ENCODE measurements around the gene FST. TPM values are rescaled to one million over a fixed set of nuclear protein-coding genes. Genes with fewer than 3 reads are reported as not detected.

The FST gene
- total and polyA plus RNA-seq, 2 of the 13 experiments (the other 11 are each of a cell fraction or from before 2014, with no cell fraction given) = 38.6 to 136 TPM

DNA sequence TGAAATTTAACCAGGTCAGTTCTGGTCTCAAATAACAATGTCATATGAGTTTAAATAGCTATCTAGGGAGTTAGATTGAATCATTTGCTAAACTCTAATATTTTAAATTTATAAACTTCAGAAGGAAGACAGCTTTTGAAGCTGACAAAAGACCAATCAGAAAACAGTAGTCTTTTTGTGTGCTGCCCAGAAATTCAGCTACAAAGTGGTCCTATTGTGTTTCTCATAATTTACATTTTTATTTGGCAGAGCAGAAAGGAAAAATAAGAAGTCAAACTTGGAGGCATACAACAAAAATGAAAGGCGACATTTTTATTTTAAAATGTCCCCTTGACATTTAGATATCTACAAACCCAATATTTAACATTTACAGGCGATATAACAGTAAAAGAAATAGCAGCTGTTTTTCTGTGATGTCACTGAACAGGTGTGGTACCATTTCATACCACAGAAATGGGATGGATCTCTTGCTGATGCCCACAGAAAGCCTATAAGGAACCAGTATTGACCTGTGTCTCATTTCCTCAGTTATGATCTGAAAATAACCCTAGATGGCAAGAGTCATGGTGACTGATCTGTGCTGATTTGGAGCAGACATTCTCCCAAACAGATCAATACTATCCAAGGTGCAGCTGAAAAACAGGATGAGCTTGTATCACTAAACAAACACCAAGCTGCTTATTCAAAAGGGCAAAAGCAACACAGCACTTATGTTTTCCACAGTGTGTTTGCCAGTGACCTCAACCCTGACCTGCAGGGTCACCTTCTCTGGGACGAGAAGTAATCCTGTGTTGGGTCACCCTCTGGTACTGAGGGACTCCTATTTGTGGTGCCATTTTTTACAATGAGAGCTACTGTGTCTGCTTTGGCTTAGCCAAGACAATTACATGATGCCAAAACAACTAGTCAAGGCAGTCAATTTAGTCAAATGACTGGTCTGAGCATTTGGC, 3.6 kb upstream of the FST start (continued):
- no peak; the same call in 1 of the 2 replicates for TF ChIP-seq ZNF709 (CRISPR knock-in tag; IDR thresholded peaks at IDR 0.05)
- peak; percentile 97; the same call in 1 of the 2 replicates for TF ChIP-seq ZNF747 (CRISPR knock-in tag; IDR thresholded peaks at IDR 0.05; ENCODE audit: borderline replicate concordance)
- TF ChIP-seq ZNF704 (CRISPR knock-in tag; IDR thresholded peaks at IDR 0.05; ENCODE audit: borderline replicate concordance) = no peak
- no peak for TF ChIP-seq HCFC1 (IDR thresholded peaks at IDR 0.05; ENCODE audit: low read depth, low read length)
- peak; percentile 96 for TF ChIP-seq PPARG (CRISPR knock-in tag; conservative IDR thresholded peaks at IDR 0.05)
- TF ChIP-seq, protein P1, sequence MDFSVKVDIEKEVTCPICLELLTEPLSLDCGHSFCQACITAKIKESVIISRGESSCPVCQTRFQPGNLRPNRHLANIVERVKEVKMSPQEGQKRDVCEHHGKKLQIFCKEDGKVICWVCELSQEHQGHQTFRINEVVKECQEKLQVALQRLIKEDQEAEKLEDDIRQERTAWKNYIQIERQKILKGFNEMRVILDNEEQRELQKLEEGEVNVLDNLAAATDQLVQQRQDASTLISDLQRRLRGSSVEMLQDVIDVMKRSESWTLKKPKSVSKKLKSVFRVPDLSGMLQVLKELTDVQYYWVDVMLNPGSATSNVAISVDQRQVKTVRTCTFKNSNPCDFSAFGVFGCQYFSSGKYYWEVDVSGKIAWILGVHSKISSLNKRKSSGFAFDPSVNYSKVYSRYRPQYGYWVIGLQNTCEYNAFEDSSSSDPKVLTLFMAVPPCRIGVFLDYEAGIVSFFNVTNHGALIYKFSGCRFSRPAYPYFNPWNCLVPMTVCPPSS (IDR thresholded peaks at IDR 0.05) = no peak
- TF ChIP-seq ZNF331 (CRISPR knock-in tag; IDR thresholded peaks at IDR 0.05) = peak; percentile 98
- TF ChIP-seq SALL1 (CRISPR knock-in tag; IDR thresholded peaks at IDR 0.05) = peak; percentile 100
- TF ChIP-seq PBX2 (CRISPR knock-in tag; IDR thresholded peaks at IDR 0.05) = no peak
- no peak for TF ChIP-seq ATAD3A (CRISPR knock-in tag; IDR thresholded peaks at IDR 0.05)
- no peak for TF ChIP-seq MTA3 (CRISPR knock-in tag; IDR thresholded peaks at IDR 0.05)
- TF ChIP-seq, protein P2, sequence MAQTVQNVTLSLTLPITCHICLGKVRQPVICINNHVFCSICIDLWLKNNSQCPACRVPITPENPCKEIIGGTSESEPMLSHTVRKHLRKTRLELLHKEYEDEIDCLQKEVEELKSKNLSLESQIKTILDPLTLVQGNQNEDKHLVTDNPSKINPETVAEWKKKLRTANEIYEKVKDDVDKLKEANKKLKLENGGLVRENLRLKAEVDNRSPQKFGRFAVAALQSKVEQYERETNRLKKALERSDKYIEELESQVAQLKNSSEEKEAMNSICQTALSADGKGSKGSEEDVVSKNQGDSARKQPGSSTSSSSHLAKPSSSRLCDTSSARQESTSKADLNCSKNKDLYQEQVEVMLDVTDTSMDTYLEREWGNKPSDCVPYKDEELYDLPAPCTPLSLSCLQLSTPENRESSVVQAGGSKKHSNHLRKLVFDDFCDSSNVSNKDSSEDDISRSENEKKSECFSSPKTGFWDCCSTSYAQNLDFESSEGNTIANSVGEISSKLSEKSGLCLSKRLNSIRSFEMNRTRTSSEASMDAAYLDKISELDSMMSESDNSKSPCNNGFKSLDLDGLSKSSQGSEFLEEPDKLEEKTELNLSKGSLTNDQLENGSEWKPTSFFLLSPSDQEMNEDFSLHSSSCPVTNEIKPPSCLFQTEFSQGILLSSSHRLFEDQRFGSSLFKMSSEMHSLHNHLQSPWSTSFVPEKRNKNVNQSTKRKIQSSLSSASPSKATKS (CRISPR knock-in tag; IDR thresholded peaks at IDR 0.05) = peak; percentile 47; the same call in 1 of the 2 replicates
- no peak for TF ChIP-seq CENPX (CRISPR knock-in tag; IDR thresholded peaks at IDR 0.05)
- TF ChIP-seq TOPORS (CRISPR knock-in tag; IDR thresholded peaks at IDR 0.05) = peak; percentile 93
- peak; percentile 99 for TF ChIP-seq PHF21A (CRISPR knock-in tag; IDR thresholded peaks at IDR 0.05)
- TF ChIP-seq FOXK2 (IDR thresholded peaks at IDR 0.05) = peak; percentile 93
- no peak for TF ChIP-seq ZBTB1 (CRISPR knock-in tag; IDR thresholded peaks at IDR 0.05; ENCODE audit: borderline replicate concordance)
- no peak for TF ChIP-seq NFRKB (IDR thresholded peaks at IDR 0.05)
- no peak for TF ChIP-seq DMTF1 (CRISPR knock-in tag; IDR thresholded peaks at IDR 0.05)
- no peak for TF ChIP-seq RAD51 (IDR thresholded peaks at IDR 0.05; ENCODE audit: borderline replicate concordance)
- no peak for TF ChIP-seq SMAD9 (CRISPR knock-in tag; IDR thresholded peaks at IDR 0.05)
- peak; percentile 87; the same call in 1 of the 2 replicates for TF ChIP-seq NCOA5 (CRISPR knock-in tag; IDR thresholded peaks at IDR 0.05)
- peak; percentile 84; the same call in 1 of the 2 replicates for TF ChIP-seq MYNN (CRISPR knock-in tag; IDR thresholded peaks at IDR 0.05; ENCODE audit: low read depth)

All from HepG2 (cell line).